H1 (cell line): ENCODE measurements around the gene CEACAM6. TPM values are rescaled to one million over a fixed set of nuclear protein-coding genes. Genes with fewer than 3 reads are reported as not detected.

ENCODE experiments used
- CBX8 ChIP-seq: fragments of 300-800, 300-1000 bp; sonication (generic); IDR thresholded peaks from 2 replicates; pipeline ENCODE4 v1.7.1; 2016; ENCODE audit warnings: low read depth, low read length, borderline replicate concordance
- CTCF ChIP-seq, 3 experiments: IDR thresholded peaks; 1 replicate in 2 of 3; 2 replicates in 1 of 3; pipeline versions ENCODE4 v1.5.1 to v1.6.1; 2011; ENCODE audit warnings: low read length in 3 of 3, mild to moderate bottlenecking in 3 of 3, inconsistent platforms in 2 of 3, low read depth in 1 of 3, moderate library complexity in 1 of 3; ENCODE audit not compliant: insufficient read depth in 1 of 3; ENCODE audit errors: control extremely low read depth in 1 of 3
- EGR1 ChIP-seq: IDR thresholded peaks from 2 replicates; pipeline ENCODE4 v1.6.1; 2011; ENCODE audit warnings: low read depth, low read length, borderline replicate concordance
- RXRA ChIP-seq: IDR thresholded peaks from 2 replicates; pipeline ENCODE4 v1.6.1; 2011; ENCODE audit warnings: low read depth, mild to moderate bottlenecking, low read length, moderate library complexity; ENCODE audit not compliant: insufficient read depth
- TAF1 ChIP-seq: IDR thresholded peaks from 2 replicates; pipeline ENCODE4 v1.6.1; 2011; ENCODE audit warnings: mild to moderate bottlenecking, low read depth, low read length
- polyA plus RNA-seq, 7 experiments: library from polyadenylated mRNA; depleted of rRNA in 3 of 7; stranded (reverse) in 5 of 7; unstranded in 2 of 7; fragments of >200 nt in 5 of 7; fragments of 200-250 nt in 2 of 7; gene quantifications; 1 replicate in 5 of 7; 2 replicates in 1 of 7; 4 replicates in 1 of 7; pipeline versions ENCODE4 v1.2.1 to v1.2.3, GENCODE V29; 2011 to 2013; ENCODE audit warnings: missing spikeins in 2 of 7, mixed read lengths in 2 of 7
- total RNA-seq: library from RNA; stranded (reverse); fragmentation: NEBNext Ultra II Directional; extraction: Animal tissue kit (Norgen Biotek cat#: 25700); gene quantifications from 2 replicates; pipeline ENCODE4 v1.2.1, GENCODE V29; 2021

CEACAM6 gene
- total and polyA plus RNA-seq, 2 of the 8 experiments (the other 6 are each of a cell fraction or from before 2014, with no cell fraction given) = not detected

- TF ChIP-seq CTCF (IDR thresholded peaks at IDR 0.05; ENCODE audit: control extremely low read depth in 1 of 3, insufficient read depth in 1 of 3, low read depth in 1 of 3, low read length in 3 of 3) (no peak), CBX8 (no peak), RXRA (no peak), TAF1 (no peak), EGR1 (no peak)
Observed at GRCh38 chr19:41813911-41814310, 58.6 kb downstream of the CEACAM6 start (continued).
